Mammary epithelial cell (primary cell): Measurements from ENCODE around the gene PADI3.

Experiments
- EZH2 ChIP-seq: IDR thresholded peaks from 2 replicates; pipeline ENCODE4 v1.6.1; 2012; ENCODE audit warnings: low read length, inconsistent platforms, borderline replicate concordance
- TF ChIP-seq, protein P1 (sequence below), 2 donors: IDR thresholded peaks in 1 of 2; conservative IDR thresholded peaks in 1 of 2; 2 replicates each; pipeline ENCODE4 v1.5.1; 2011 to 2012; ENCODE audit warnings: inconsistent platforms in 2 of 2, low read length in 2 of 2, mild to moderate bottlenecking in 2 of 2, control low read depth in 1 of 2, low read depth in 1 of 2; ENCODE audit not compliant: insufficient read depth in 1 of 2; ENCODE audit errors: extremely low read depth in 1 of 2

DNA sequence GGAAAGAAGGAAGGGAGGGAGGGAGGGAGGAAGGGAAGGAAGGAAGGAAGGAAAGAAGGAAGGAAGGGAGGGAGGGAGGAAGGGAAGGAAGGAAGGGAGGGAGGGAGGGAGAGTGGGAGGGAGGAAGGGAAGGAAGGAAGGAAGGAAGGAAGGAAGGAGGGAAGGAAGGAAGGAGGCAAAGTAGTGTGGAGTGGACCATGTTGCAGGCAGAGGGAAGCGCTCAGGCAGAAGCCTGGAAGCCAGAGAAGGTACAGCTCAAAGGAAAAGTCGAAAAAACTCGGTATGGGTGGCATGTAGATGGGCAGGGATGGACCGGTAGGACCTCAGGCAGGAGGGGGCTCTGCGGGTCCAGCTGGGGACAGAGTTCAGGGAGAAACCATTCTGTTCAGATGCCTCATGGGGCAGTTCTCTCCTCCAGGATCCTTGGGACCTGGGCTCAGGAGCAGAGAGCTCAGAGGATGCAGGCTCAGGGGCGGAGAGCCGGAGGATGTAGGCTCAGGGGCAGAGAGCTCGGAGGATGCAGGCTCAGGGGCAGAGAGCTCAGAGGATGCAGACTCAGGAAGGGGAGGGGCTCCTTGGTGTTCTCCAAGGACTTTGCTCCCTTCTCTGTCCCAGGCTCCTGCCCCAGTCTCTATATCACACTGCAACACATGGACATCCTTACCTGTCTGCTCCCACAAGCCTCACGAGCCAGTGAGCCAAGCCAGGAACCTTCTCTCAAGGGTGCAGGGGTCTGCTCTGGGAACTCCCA, 13.6 kb upstream of the PADI3 start:
- TF ChIP-seq, protein P1, sequence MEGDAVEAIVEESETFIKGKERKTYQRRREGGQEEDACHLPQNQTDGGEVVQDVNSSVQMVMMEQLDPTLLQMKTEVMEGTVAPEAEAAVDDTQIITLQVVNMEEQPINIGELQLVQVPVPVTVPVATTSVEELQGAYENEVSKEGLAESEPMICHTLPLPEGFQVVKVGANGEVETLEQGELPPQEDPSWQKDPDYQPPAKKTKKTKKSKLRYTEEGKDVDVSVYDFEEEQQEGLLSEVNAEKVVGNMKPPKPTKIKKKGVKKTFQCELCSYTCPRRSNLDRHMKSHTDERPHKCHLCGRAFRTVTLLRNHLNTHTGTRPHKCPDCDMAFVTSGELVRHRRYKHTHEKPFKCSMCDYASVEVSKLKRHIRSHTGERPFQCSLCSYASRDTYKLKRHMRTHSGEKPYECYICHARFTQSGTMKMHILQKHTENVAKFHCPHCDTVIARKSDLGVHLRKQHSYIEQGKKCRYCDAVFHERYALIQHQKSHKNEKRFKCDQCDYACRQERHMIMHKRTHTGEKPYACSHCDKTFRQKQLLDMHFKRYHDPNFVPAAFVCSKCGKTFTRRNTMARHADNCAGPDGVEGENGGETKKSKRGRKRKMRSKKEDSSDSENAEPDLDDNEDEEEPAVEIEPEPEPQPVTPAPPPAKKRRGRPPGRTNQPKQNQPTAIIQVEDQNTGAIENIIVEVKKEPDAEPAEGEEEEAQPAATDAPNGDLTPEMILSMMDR (conservative IDR thresholded peaks at IDR 0.05 in 1 of 2, IDR thresholded peaks at IDR 0.05 in 1 of 2; ENCODE audit: extremely low read depth in 1 of 2, insufficient read depth in 1 of 2, low read depth in 1 of 2, low read length in 2 of 2) = no peak
- TF ChIP-seq EZH2 = no peak
